Measurements from ENCODE around the gene FUT1. TPM values are rescaled to one million over a fixed set of nuclear protein-coding genes. Genes with fewer than 3 reads are reported as not detected.
A peak's percentile ranks its signal among the peaks of the same experiment; 100 is the strongest.

Gene FUT1
- total and polyA plus RNA-seq, 10 of the 15 experiments (the other 5 are each of a cell fraction or from before 2014, with no cell fraction given) = 0.01 TPM; not detected in 9

DNA sequence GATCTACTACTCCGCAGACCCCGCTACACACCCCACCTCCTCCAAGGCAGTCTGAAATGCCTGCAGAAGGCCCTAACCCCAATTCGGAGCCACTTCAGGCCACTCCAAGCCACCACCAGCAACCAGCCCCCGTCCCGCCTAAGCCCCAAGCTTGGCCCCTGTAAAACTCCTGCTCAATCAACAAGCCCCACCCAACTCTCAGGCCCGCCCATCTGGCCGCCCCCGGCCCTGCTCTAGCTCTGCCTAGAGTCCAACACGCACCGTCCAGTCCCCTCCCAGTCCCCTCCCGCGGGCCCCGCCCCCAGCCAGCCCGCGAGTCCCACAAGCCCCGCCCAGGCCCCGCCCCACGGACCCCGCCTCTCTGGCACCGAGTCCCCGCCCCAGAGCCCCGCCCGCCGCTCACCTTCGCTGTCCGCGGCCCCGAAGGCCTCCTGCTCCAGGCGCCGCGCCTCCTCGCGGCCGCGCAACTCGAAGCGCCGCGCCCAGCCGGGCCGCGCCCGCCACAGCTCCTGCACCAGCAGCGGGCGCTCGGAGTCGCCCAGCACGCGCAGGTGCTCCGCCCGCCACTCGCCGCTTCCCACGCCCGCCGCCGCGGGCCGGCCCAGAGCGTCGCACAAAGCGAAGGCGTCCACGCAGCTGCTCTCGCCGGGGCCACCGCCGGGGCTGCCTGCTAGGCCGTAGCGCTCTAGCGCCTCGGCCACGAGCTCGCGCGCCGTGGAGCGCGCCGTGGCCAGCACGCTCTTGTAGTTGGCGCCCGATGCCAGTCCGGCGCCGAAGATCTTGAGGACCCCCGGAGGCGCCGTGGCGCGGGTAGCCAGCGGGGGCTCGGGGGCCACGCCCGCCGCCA is 13.7 kb downstream of the FUT1 start:
- H3K4me2 ChIP-seq (ENCODE audit: control insufficient read depth, insufficient read depth) = peak overlapping the region; percentile 75
- RAD21 ChIA-PET (ENCODE audit: unreplicated experiment) = interaction anchor here (0.9 to 1.5 kb wide), 2 partner anchors 49 to 93 kb away, joined by 3 read pairs; partner anchors contain the start of gene CA11
- no peak for FAIRE-seq
- no peak overlapping the region for H3K27ac ChIP-seq (ENCODE audit: control insufficient read depth, insufficient read depth)
- CTCF ChIA-PET = interaction anchor here (0.5 to 1.3 kb wide), 7 partner anchors 44 to 231 kb away, joined by 3 read pairs; no protein-coding TSS in a partner anchor
- H3K9ac ChIP-seq (ENCODE audit: control insufficient read depth, insufficient read depth, low read length) = no peak overlapping the region
- H3K4me3 ChIP-seq = peak overlapping the region; percentile 44
- whole genome bisulfite sequencing (ENCODE audit: insufficient coverage, insufficient replicate concordance, low lambda C conversion rate, missing lambda C conversion rate) = 7% methylated on average over 47 of the region's 96 CpGs
- no TSS peak for BruUV-seq (replicated peaks)
- peak; percentile 96 for ATAC-seq
- no peaks in the 10 kb centered on the region for H3K36me3 ChIP-seq (ENCODE audit: control insufficient read depth in 2 of 2, insufficient read depth in 2 of 2, low read length in 1 of 2)
- peak overlapping the region; percentile 69 for H2AFZ ChIP-seq (ENCODE audit: control insufficient read depth, low read depth, low read length)
- H3K27me3 ChIP-seq (replicated peaks in 1 of 2; ENCODE audit: control insufficient read depth in 2 of 2, insufficient read depth in 2 of 2, low read length in 1 of 2) = peaks cover 6 to 9% of the 10 kb centered on the region in 2 experiments; a peak in 3 of 4 replicates
- no peaks in the 10 kb centered on the region for H4K20me1 ChIP-seq (ENCODE audit: control insufficient read depth, insufficient read depth)
- in situ Hi-C loops (cut with MboI) (no loop called here), intact Hi-C loops (cut with micrococcal nuclease; ENCODE audit: unreplicated experiment) (no loop called here)
- H3K9me3 ChIP-seq (replicated peaks; ENCODE audit: control insufficient read depth, insufficient read depth, low read length) = no peaks in the 10 kb centered on the region; the same call in 2 of the 3 replicates
- POLR2A ChIA-PET = no interaction called here
- SMC1A ChIA-PET (ENCODE audit: uncharacterized antibody, unreplicated experiment) = interaction anchor here (1.1 kb wide), 1 partner anchor 18 kb away, joined by 3 read pairs; no protein-coding TSS in a partner anchor
- peak; percentile 11 for DNase-seq (ENCODE audit: low read depth, low spot score)
- peaks cover 5% of the 10 kb centered on the region for H3K4me1 ChIP-seq (ENCODE audit: control insufficient read depth, insufficient read depth, low read length)
- H3K79me2 ChIP-seq (ENCODE audit: control insufficient read depth, insufficient read depth, low read length) = no peaks in the 10 kb centered on the region
- TF ChIP-seq SRF (IDR thresholded peaks at IDR 0.05; ENCODE audit: low read depth in 2 of 2, low read length in 2 of 2) (0 out of 4 replicates have a peak, but pooled peaks of 1 of the 2 experiments have one; percentile 6), NR2F1 (conservative IDR thresholded peaks at IDR 0.05) (0 out of 2 replicates have a peak, but pooled peaks have one; percentile 30), IKZF1 (conservative IDR thresholded peaks at IDR 0.05) (peak; percentile 54), RAD21 (IDR thresholded peaks at IDR 0.05; ENCODE audit: insufficient read depth, low read depth, low read length) (peak; percentile 40), RFX5 (IDR thresholded peaks at IDR 0.05; ENCODE audit: low read depth, low read length) (no peak), BACH1 (IDR thresholded peaks at IDR 0.05; ENCODE audit: borderline replicate concordance) (peak; percentile 26; the same call in 1 of the 2 replicates), TCF12 (IDR thresholded peaks at IDR 0.05; ENCODE audit: low read depth, low read length) (peak; percentile 53; the same call in 1 of the 2 replicates), EGR1 (IDR thresholded peaks at IDR 0.05; ENCODE audit: borderline replicate concordance in 1 of 2, low read depth in 2 of 2, low read length in 2 of 2) (peak in 1 of 2 experiments; percentile 11; a peak in 1 of 3 replicates), ATF7 (IDR thresholded peaks at IDR 0.05; ENCODE audit: low read depth) (no peak), DPF2 (IDR thresholded peaks at IDR 0.05) (0 out of 2 replicates have a peak, but pooled peaks have one; percentile 47), NFIC (IDR thresholded peaks at IDR 0.05; ENCODE audit: low read depth, low read length) (no peak), SMC3 (IDR thresholded peaks at IDR 0.05; ENCODE audit: borderline replicate concordance, low read length) (0 out of 2 replicates have a peak, but pooled peaks have one; percentile 23), SUZ12 (IDR thresholded peaks at IDR 0.05; ENCODE audit: unreplicated experiment) (no peak), LARP7 (IDR thresholded peaks at IDR 0.05) (peak; percentile 70)
- TF ChIP-seq, protein P1, sequence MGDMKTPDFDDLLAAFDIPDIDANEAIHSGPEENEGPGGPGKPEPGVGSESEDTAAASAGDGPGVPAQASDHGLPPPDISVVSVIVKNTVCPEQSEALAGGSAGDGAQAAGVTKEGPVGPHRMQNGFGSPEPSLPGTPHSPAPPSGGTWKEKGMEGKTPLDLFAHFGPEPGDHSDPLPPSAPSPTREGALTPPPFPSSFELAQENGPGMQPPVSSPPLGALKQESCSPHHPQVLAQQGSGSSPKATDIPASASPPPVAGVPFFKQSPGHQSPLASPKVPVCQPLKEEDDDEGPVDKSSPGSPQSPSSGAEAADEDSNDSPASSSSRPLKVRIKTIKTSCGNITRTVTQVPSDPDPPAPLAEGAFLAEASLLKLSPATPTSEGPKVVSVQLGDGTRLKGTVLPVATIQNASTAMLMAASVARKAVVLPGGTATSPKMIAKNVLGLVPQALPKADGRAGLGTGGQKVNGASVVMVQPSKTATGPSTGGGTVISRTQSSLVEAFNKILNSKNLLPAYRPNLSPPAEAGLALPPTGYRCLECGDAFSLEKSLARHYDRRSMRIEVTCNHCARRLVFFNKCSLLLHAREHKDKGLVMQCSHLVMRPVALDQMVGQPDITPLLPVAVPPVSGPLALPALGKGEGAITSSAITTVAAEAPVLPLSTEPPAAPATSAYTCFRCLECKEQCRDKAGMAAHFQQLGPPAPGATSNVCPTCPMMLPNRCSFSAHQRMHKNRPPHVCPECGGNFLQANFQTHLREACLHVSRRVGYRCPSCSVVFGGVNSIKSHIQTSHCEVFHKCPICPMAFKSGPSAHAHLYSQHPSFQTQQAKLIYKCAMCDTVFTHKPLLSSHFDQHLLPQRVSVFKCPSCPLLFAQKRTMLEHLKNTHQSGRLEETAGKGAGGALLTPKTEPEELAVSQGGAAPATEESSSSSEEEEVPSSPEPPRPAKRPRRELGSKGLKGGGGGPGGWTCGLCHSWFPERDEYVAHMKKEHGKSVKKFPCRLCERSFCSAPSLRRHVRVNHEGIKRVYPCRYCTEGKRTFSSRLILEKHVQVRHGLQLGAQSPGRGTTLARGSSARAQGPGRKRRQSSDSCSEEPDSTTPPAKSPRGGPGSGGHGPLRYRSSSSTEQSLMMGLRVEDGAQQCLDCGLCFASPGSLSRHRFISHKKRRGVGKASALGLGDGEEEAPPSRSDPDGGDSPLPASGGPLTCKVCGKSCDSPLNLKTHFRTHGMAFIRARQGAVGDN (IDR thresholded peaks at IDR 0.05) = peak; percentile 51
- TF ChIP-seq, protein P2, sequence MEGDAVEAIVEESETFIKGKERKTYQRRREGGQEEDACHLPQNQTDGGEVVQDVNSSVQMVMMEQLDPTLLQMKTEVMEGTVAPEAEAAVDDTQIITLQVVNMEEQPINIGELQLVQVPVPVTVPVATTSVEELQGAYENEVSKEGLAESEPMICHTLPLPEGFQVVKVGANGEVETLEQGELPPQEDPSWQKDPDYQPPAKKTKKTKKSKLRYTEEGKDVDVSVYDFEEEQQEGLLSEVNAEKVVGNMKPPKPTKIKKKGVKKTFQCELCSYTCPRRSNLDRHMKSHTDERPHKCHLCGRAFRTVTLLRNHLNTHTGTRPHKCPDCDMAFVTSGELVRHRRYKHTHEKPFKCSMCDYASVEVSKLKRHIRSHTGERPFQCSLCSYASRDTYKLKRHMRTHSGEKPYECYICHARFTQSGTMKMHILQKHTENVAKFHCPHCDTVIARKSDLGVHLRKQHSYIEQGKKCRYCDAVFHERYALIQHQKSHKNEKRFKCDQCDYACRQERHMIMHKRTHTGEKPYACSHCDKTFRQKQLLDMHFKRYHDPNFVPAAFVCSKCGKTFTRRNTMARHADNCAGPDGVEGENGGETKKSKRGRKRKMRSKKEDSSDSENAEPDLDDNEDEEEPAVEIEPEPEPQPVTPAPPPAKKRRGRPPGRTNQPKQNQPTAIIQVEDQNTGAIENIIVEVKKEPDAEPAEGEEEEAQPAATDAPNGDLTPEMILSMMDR (IDR thresholded peaks at IDR 0.05 in 2 of 3, conservative IDR thresholded peaks at IDR 0.05 in 1 of 3; ENCODE audit: control insufficient read depth in 2 of 3, extremely low read depth in 1 of 3, insufficient read depth in 1 of 3, low read depth in 3 of 3, low read length in 3 of 3) = peak in 2 of 3 experiments; percentile 25 to 48; a peak in 3 of 6 replicates
- TF ChIP-seq, protein P3, sequence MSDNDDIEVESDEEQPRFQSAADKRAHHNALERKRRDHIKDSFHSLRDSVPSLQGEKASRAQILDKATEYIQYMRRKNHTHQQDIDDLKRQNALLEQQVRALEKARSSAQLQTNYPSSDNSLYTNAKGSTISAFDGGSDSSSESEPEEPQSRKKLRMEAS (IDR thresholded peaks at IDR 0.05; ENCODE audit: low read depth, low read length) = peak; percentile 56; the same call in 1 of the 2 replicates

Measured in GM12878 (cell line).